Endodermal cell (in vitro differentiated cells): Measurements from ENCODE around the gene KIAA1755. TPM values are rescaled to one million over a fixed set of nuclear protein-coding genes. Genes with fewer than 3 reads are reported as not detected.

Experiments used
- DNase-seq: peaks from one replicate; pipeline ENCODE4 v3.0.0-alpha.2; 2017
- H3K27ac ChIP-seq: 2 replicates; pipeline ENCODE4 v1.5.1; 2013; ENCODE audit warnings: mild to moderate bottlenecking, low read depth, low read length, moderate library complexity
- H3K27me3 ChIP-seq: 2 replicates; pipeline ENCODE4 v1.6.1; 2013; ENCODE audit warnings: mild to moderate bottlenecking, low read length, moderate library complexity; ENCODE audit not compliant: insufficient read depth, control insufficient read depth, poor library complexity, severe bottlenecking
- H3K36me3 ChIP-seq: 2 replicates; pipeline ENCODE4 v1.7.0; 2013; ENCODE audit warnings: mild to moderate bottlenecking, low read length, moderate library complexity; ENCODE audit not compliant: control insufficient read depth, insufficient read depth
- H3K4me1 ChIP-seq: one replicate; pipeline ENCODE4 v1.7.0; 2013; ENCODE audit warnings: low read length; ENCODE audit not compliant: control insufficient read depth, insufficient read depth
- H3K4me3 ChIP-seq: 2 replicates; pipeline ENCODE4 v1.5.1; 2013; ENCODE audit warnings: mild to moderate bottlenecking, low read length, moderate library complexity
- H3K9ac ChIP-seq: 2 replicates; pipeline ENCODE4 v1.6.1; 2013; ENCODE audit warnings: mild to moderate bottlenecking, low read length, moderate library complexity; ENCODE audit not compliant: poor library complexity, severe bottlenecking; ENCODE audit errors: extremely low read depth
- H3K9me3 ChIP-seq: 2 replicates; pipeline ENCODE4 v1.6.1; 2013; ENCODE audit warnings: mild to moderate bottlenecking, low read length, moderate library complexity; ENCODE audit not compliant: control insufficient read depth
- H3K27ac Mint-ChIP-seq: 2 replicates; pipeline ENCODE4 v1.8.0; 2020; ENCODE audit warnings: mixed read lengths
- H3K27me3 Mint-ChIP-seq: 2 replicates; pipeline ENCODE4 v1.8.0; 2021; ENCODE audit warnings: mild to moderate bottlenecking, mixed read lengths; ENCODE audit not compliant: insufficient read depth
- H3K36me3 Mint-ChIP-seq: 2 replicates; pipeline ENCODE4 v1.8.0; 2020; ENCODE audit warnings: low read depth, mixed read lengths
- H3K4me1 Mint-ChIP-seq: 2 replicates; pipeline ENCODE4 v1.8.0; 2020; ENCODE audit warnings: mixed read lengths
- H3K4me3 Mint-ChIP-seq: 2 replicates; pipeline ENCODE4 v1.8.0; 2020; ENCODE audit warnings: mild to moderate bottlenecking, moderate library complexity, mixed read lengths
- H3K9me3 Mint-ChIP-seq: 2 replicates; pipeline ENCODE4 v1.8.0; 2020; ENCODE audit warnings: mild to moderate bottlenecking, mixed read lengths
- CTCF ChIP-seq: fragments of 200-600 bp; sonication (generic); conservative IDR thresholded peaks from 2 replicates; pipeline ENCODE4 v1.5.0; 2021; ENCODE audit warnings: antibody characterized with exemption, mild to moderate bottlenecking
- WGBS, 2 experiments: methylation state at CpG; one replicate each; pipeline versions ENCODE4 v1.1.5 to v1.1.7; 2013; ENCODE audit warnings: missing lambda C conversion rate in 2 of 2, mixed read lengths in 1 of 2; ENCODE audit not compliant: insufficient coverage in 1 of 2, insufficient read length in 1 of 2; 5-methylcytosine and 5-hydroxymethylcytosine counted together
- total RNA-seq, 2 donors: library from RNA; stranded (reverse); fragmentation: NEBNext Ultra II Directional in 1 of 2; extraction: Animal tissue kit (Norgen Biotek cat#: 25700) in 1 of 2; gene quantifications; 2 replicates in 1 of 2; 3 replicates in 1 of 2; pipeline ENCODE4 v1.2.1, GENCODE V29; 2021

Gene KIAA1755
- total RNA-seq, 2 donors from 2014 or later: not detected

- WGBS, 2 experiments: 83 to 100% methylated on average over 1 to 2 of the region's 2 CpGs
- no peaks in the 10 kb centered on the region for H3K9me3 ChIP-seq
- DNase-seq: no peak
These were observed 98.4 kb downstream of the KIAA1755 start for GRCh38 chr20:38162149-38162548.

GRCh38 chr20:38161412-38161774, 99.1 kb downstream of the KIAA1755 start:
- Mint-ChIP-seq H3K4me1 (no peaks in the 10 kb centered on the region), H3K9me3 (no peaks in the 10 kb centered on the region), H3K27me3 (peaks cover 10% of the 10 kb centered on the region), H3K36me3 (no peaks in the 10 kb centered on the region), H3K4me3 (no peak overlapping the region), H3K27ac (no peak overlapping the region)
- Histone ChIP-seq H3K4me3 (no peak overlapping the region), H3K36me3 (no peaks in the 10 kb centered on the region), H3K27ac (no peak overlapping the region), H3K9ac (no peak overlapping the region), H3K9me3 (no peaks in the 10 kb centered on the region), H3K27me3 (peaks cover 5% of the 10 kb centered on the region), H3K4me1 (no peaks in the 10 kb centered on the region)
- WGBS, 2 experiments: 93 to 95% methylated on average over 7 to 14 of the region's 14 CpGs
- TF ChIP-seq CTCF: no peak
- no peak for DNase-seq

More at GRCh38 chr20:38162149-38162548, 98.4 kb downstream of the KIAA1755 start:
- no peaks in the 10 kb centered on the region for H3K9me3 Mint-ChIP-seq
- H3K36me3 Mint-ChIP-seq: no peaks in the 10 kb centered on the region
- no peak overlapping the region for H3K27ac ChIP-seq
- no peaks in the 10 kb centered on the region for H3K4me1 Mint-ChIP-seq
- peaks cover 10% of the 10 kb centered on the region for H3K27me3 Mint-ChIP-seq
- no peak overlapping the region for H3K4me3 ChIP-seq
- no peak overlapping the region for H3K27ac Mint-ChIP-seq
- peaks cover 5% of the 10 kb centered on the region for H3K27me3 ChIP-seq
- no peaks in the 10 kb centered on the region for H3K36me3 ChIP-seq
- no peaks in the 10 kb centered on the region for H3K4me1 ChIP-seq
- no peak overlapping the region for H3K4me3 Mint-ChIP-seq
- TF ChIP-seq CTCF: no peak
- H3K9ac ChIP-seq: no peak overlapping the region

Other genes starting within 250 kb of the KIAA1755 start
- 10 to 100 TPM; 37.5 to 56.2 TPM for gene TTI1, start 227.3 kb downstream of the KIAA1755 start, total RNA-seq
- 10 to 100 TPM; 22.1 to 29.6 TPM for gene RPRD1B, start 227.0 kb downstream of the KIAA1755 start, total RNA-seq
- gene TGM2, start 95.5 kb downstream of the KIAA1755 start, total RNA-seq: under 1 TPM; 0.27 to 0.37 TPM
- gene BPI, start 43.4 kb upstream of the KIAA1755 start, total RNA-seq: not detected
- under 1 TPM in 1 of 2 donors, not detected in 1; 0.18 TPM for gene LBP, start 85.7 kb upstream of the KIAA1755 start, total RNA-seq
- gene SNHG17, start 174.6 kb upstream of the KIAA1755 start, total RNA-seq: 10 to 100 TPM; 36.7 to 45.9 TPM
- 10 to 100 TPM; 38.3 to 45.5 TPM for gene RALGAPB, start 212.1 kb upstream of the KIAA1755 start, total RNA-seq